Measurements from ENCODE around the gene CTU2. TPM values are rescaled to one million over a fixed set of nuclear protein-coding genes. Genes with fewer than 3 reads are reported as not detected.
A peak's percentile ranks its signal among the peaks of the same experiment; 100 is the strongest.

CTU2 gene
- total RNA-seq, 1 donor from 2014 or later, result 20.8 TPM

- no peak overlapping the region for H3K27ac Mint-ChIP-seq (ENCODE audit: unreplicated experiment)
- H3K9me3 Mint-ChIP-seq (ENCODE audit: unreplicated experiment), result no peaks in the 10 kb centered on the region
- TF ChIP-seq CTCF (IDR thresholded peaks at IDR 0.05; ENCODE audit: unreplicated experiment), result peak; percentile 89
- peak; percentile 85 for DNase-seq (ENCODE audit: low spot score)
- H3K27me3 Mint-ChIP-seq (ENCODE audit: unreplicated experiment), result peaks cover 5% of the 10 kb centered on the region
- no peaks in the 10 kb centered on the region for H3K36me3 Mint-ChIP-seq (ENCODE audit: low read depth, unreplicated experiment)
- no peak overlapping the region for H3K4me3 Mint-ChIP-seq (ENCODE audit: unreplicated experiment)
- peaks cover 8% of the 10 kb centered on the region for H3K4me1 Mint-ChIP-seq (ENCODE audit: unreplicated experiment)
These were observed 37.6 kb downstream of the CTU2 start for GRCh38 chr16:88743693-88744576.

GRCh38 chr16:88744577-88745521, 38.5 kb downstream of the CTU2 start:
- H3K9me3 Mint-ChIP-seq (ENCODE audit: unreplicated experiment), result no peaks in the 10 kb centered on the region
- no peak overlapping the region for H3K4me3 Mint-ChIP-seq (ENCODE audit: unreplicated experiment)
- peaks cover 8% of the 10 kb centered on the region for H3K4me1 Mint-ChIP-seq (ENCODE audit: unreplicated experiment)
- no peak for DNase-seq (ENCODE audit: low spot score)
- H3K27me3 Mint-ChIP-seq (ENCODE audit: unreplicated experiment), result peaks cover 3% of the 10 kb centered on the region
- TF ChIP-seq CTCF (IDR thresholded peaks at IDR 0.05; ENCODE audit: unreplicated experiment), result no peak
- no peaks in the 10 kb centered on the region for H3K36me3 Mint-ChIP-seq (ENCODE audit: low read depth, unreplicated experiment)
- H3K27ac Mint-ChIP-seq (ENCODE audit: unreplicated experiment), result no peak overlapping the region

- DNase-seq (ENCODE audit: low spot score), result no peak
- H3K27me3 Mint-ChIP-seq (ENCODE audit: unreplicated experiment), result peaks cover 2% of the 10 kb centered on the region
- no peaks in the 10 kb centered on the region for H3K9me3 Mint-ChIP-seq (ENCODE audit: unreplicated experiment)
- no peak for TF ChIP-seq CTCF (IDR thresholded peaks at IDR 0.05; ENCODE audit: unreplicated experiment)
- H3K4me3 Mint-ChIP-seq (ENCODE audit: unreplicated experiment), result no peak overlapping the region
- H3K4me1 Mint-ChIP-seq (ENCODE audit: unreplicated experiment), result peaks cover 8% of the 10 kb centered on the region
- peaks cover 1% of the 10 kb centered on the region for H3K36me3 Mint-ChIP-seq (ENCODE audit: low read depth, unreplicated experiment)
- H3K27ac Mint-ChIP-seq (ENCODE audit: unreplicated experiment), result no peak overlapping the region
These were observed 40.2 kb downstream of the CTU2 start for GRCh38 chr16:88746506-88746905.

GRCh38 chr16:88747588-88748301, 41.4 kb downstream of the CTU2 start:
- H3K4me1 Mint-ChIP-seq (ENCODE audit: unreplicated experiment), result peaks cover 8% of the 10 kb centered on the region
- no peak overlapping the region for H3K27ac Mint-ChIP-seq (ENCODE audit: unreplicated experiment)
- H3K9me3 Mint-ChIP-seq (ENCODE audit: unreplicated experiment), result no peaks in the 10 kb centered on the region
- TF ChIP-seq CTCF (IDR thresholded peaks at IDR 0.05; ENCODE audit: unreplicated experiment), result no peak
- H3K4me3 Mint-ChIP-seq (ENCODE audit: unreplicated experiment), result no peak overlapping the region
- H3K36me3 Mint-ChIP-seq (ENCODE audit: low read depth, unreplicated experiment), result peaks cover 3% of the 10 kb centered on the region
- DNase-seq (ENCODE audit: low spot score), result no peak
- peaks cover 2% of the 10 kb centered on the region for H3K27me3 Mint-ChIP-seq (ENCODE audit: unreplicated experiment)

Data from endothelial cell (in vitro differentiated cells).